H1 (cell line): ENCODE data around the gene DNAJC5G. TPM values are rescaled to one million over a fixed set of nuclear protein-coding genes. Genes with fewer than 3 reads are reported as not detected.

Experiments used
- CTCF ChIA-PET: fragments of 300-600 bp; sonication (Branson Sonifier 250); formaldehyde crosslinking; loops from one replicate; lab custom pipeline; 2021; ENCODE audit not compliant: partially characterized antibody; lab: Charles Lee
- POLR2A ChIA-PET: fragments of 300-600 bp; sonication (Branson Sonifier 250); formaldehyde crosslinking; loops from one replicate; lab custom pipeline; 2021; ENCODE audit warnings: inconsistent platforms; ENCODE audit not compliant: partially characterized antibody; lab: Charles Lee
- DNase-seq, 2 experiments: peaks; one replicate each; pipeline versions ENCODE4 v3.0.0 to v3.0.0-alpha.2; 2010 to 2022; ENCODE audit warnings: low spot score in 2 of 2, low read depth in 1 of 2, mixed read lengths in 1 of 2
- FAIRE-seq: peaks from 2 replicates; lab custom pipeline; 2011; peaks lifted over from hg19 to GRCh38; lab: Jason Lieb, UNC
- H2AFZ ChIP-seq: 2 replicates; pipeline ENCODE4 v1.8.1; 2012; ENCODE audit warnings: low read length, inconsistent platforms
- H2AK5ac ChIP-seq: 2 replicates; pipeline ENCODE4 v1.6.1; 2013; ENCODE audit warnings: low read depth, low read length
- H2BK120ac ChIP-seq: replicated peaks from 2 replicates; pipeline ENCODE3; 2013; ENCODE audit warnings: low read depth, low read length, inconsistent platforms
- H2BK12ac ChIP-seq: 2 replicates; pipeline ENCODE4 v1.6.1; 2013; ENCODE audit warnings: low read depth, low read length
- H2BK15ac ChIP-seq: 2 replicates; pipeline ENCODE4 v1.6.1; 2013; ENCODE audit warnings: low read length
- H2BK20ac ChIP-seq: 2 replicates; pipeline ENCODE4 v1.6.1; 2013; ENCODE audit warnings: low read length
- H2BK5ac ChIP-seq: 2 replicates; pipeline ENCODE4 v1.6.1; 2013; ENCODE audit warnings: low read depth, low read length
- H3K14ac ChIP-seq: 2 replicates; pipeline ENCODE4 v1.6.1; 2013; ENCODE audit warnings: inconsistent platforms; ENCODE audit not compliant: insufficient read length
- H3K18ac ChIP-seq: 2 replicates; pipeline ENCODE4 v1.6.1; 2013; ENCODE audit warnings: low read length; ENCODE audit errors: extremely low read depth
- H3K23ac ChIP-seq: 2 replicates; pipeline ENCODE4 v1.6.1; 2013; ENCODE audit warnings: inconsistent platforms; ENCODE audit not compliant: insufficient read length
- H3K23me2 ChIP-seq: 2 replicates; pipeline ENCODE4 v1.6.1; 2013; ENCODE audit warnings: low read depth, low read length
- H3K27ac ChIP-seq: 2 replicates; pipeline ENCODE4 v1.6.1; 2011; ENCODE audit warnings: low read depth, low read length, inconsistent platforms
- H3K27me3 ChIP-seq, 4 experiments: replicated peaks in 1 of 4; 1 replicate in 1 of 4; 2 replicates in 3 of 4; pipeline versions ENCODE4 v1.6.1 to v1.8.1; 2011 to 2013; ENCODE audit warnings: low read length in 3 of 4, mild to moderate bottlenecking in 3 of 4, inconsistent platforms in 2 of 4, mixed read lengths in 2 of 4, moderate library complexity in 1 of 4; ENCODE audit not compliant: control insufficient read depth in 3 of 4, insufficient read depth in 3 of 4; ENCODE audit errors: extremely low read depth in 1 of 4
- H3K36me3 ChIP-seq, 4 experiments: 2 replicates each; pipeline versions ENCODE4 v1.6.1 to v1.8.1; 2011 to 2013; ENCODE audit warnings: mild to moderate bottlenecking in 4 of 4, low read length in 3 of 4, moderate library complexity in 2 of 4, control low read depth in 1 of 4, inconsistent platforms in 1 of 4; ENCODE audit not compliant: insufficient read depth in 4 of 4, control insufficient read depth in 2 of 4
- H3K4ac ChIP-seq: replicated peaks from 2 replicates; pipeline ENCODE3; 2013; ENCODE audit warnings: low read length, low read depth, mixed read lengths, inconsistent platforms; ENCODE audit not compliant: insufficient read length
- H3K4me1 ChIP-seq, 4 experiments: replicated peaks in 1 of 4; 1 replicate in 1 of 4; 2 replicates in 3 of 4; pipeline versions ENCODE4 v1.6.1 to v1.8.1; 2011 to 2013; ENCODE audit warnings: low read length in 3 of 4, inconsistent platforms in 2 of 4, mixed read lengths in 1 of 4; ENCODE audit not compliant: insufficient read depth in 4 of 4, control insufficient read depth in 3 of 4
- H3K4me2 ChIP-seq, 2 experiments: 2 replicates each; pipeline versions ENCODE4 v1.6.1 to v1.8.1; 2011 to 2013; ENCODE audit warnings: low read depth in 2 of 2, low read length in 2 of 2, control low read depth in 1 of 2, inconsistent platforms in 1 of 2, mild to moderate bottlenecking in 1 of 2; ENCODE audit not compliant: insufficient read depth in 1 of 2
- H3K4me3 ChIP-seq, 4 experiments: fragments of 200-600, 300-600 bp in 1 of 4; sonication (generic), shearing (Covaris generic), sonication (Bioruptor Twin) in 1 of 4; 2 replicates each; pipeline versions ENCODE4 v1.5.1 to v1.8.1; 2011 to 2016; ENCODE audit warnings: low read length in 4 of 4, low read depth in 3 of 4, control low read depth in 2 of 4, inconsistent platforms in 2 of 4, mild to moderate bottlenecking in 2 of 4, mixed read lengths in 1 of 4, moderate library complexity in 1 of 4; ENCODE audit not compliant: insufficient read depth in 2 of 4; ENCODE audit errors: extremely low read depth in 1 of 4
- H3K56ac ChIP-seq: replicated peaks from 2 replicates; pipeline ENCODE3; 2013; ENCODE audit warnings: low read depth, mild to moderate bottlenecking, mixed read lengths, low read length, inconsistent platforms; ENCODE audit not compliant: insufficient read length
- H3K79me1 ChIP-seq: 2 replicates; pipeline ENCODE4 v1.6.1; 2013; ENCODE audit warnings: low read depth, low read length, control low read depth
- H3K79me2 ChIP-seq, 2 experiments: 2 replicates each; pipeline versions ENCODE4 v1.6.1 to v1.8.1; 2012 to 2013; ENCODE audit warnings: low read length in 2 of 2, mild to moderate bottlenecking in 2 of 2, inconsistent platforms in 1 of 2; ENCODE audit not compliant: insufficient read depth in 2 of 2, control insufficient read depth in 1 of 2
- H3K9ac ChIP-seq, 4 experiments: replicated peaks in 1 of 4; 1 replicate in 1 of 4; 2 replicates in 3 of 4; pipeline versions ENCODE4 v1.6.1 to v1.8.1; 2011 to 2013; ENCODE audit warnings: low read depth in 3 of 4, low read length in 3 of 4, control low read depth in 2 of 4, mild to moderate bottlenecking in 2 of 4, moderate library complexity in 2 of 4, inconsistent platforms in 1 of 4; ENCODE audit errors: extremely low read depth in 1 of 4
- H3K9me3 ChIP-seq, 2 experiments: 2 replicates each; pipeline versions ENCODE4 v1.6.1 to v1.8.1; 2012 to 2013; ENCODE audit warnings: mild to moderate bottlenecking in 2 of 2, moderate library complexity in 2 of 2, control low read depth in 1 of 2, inconsistent platforms in 1 of 2, low read depth in 1 of 2, low read length in 1 of 2, mixed read lengths in 1 of 2; ENCODE audit not compliant: insufficient read depth in 2 of 2
- H4K20me1 ChIP-seq, 2 experiments: replicated peaks in 1 of 2; 2 replicates each; pipeline versions ENCODE3 to v1.8.1; 2011 to 2013; ENCODE audit warnings: inconsistent platforms in 2 of 2, low read length in 2 of 2, mild to moderate bottlenecking in 1 of 2; ENCODE audit not compliant: insufficient read depth in 2 of 2, control insufficient read depth in 1 of 2
- H4K5ac ChIP-seq: 2 replicates; pipeline ENCODE4 v1.6.1; 2013; ENCODE audit warnings: low read length, low read depth, mixed read lengths, inconsistent platforms; ENCODE audit not compliant: insufficient read length
- H4K8ac ChIP-seq: 2 replicates; pipeline ENCODE4 v1.8.0; 2013; ENCODE audit warnings: mild to moderate bottlenecking, moderate library complexity, low read length, inconsistent platforms; ENCODE audit not compliant: insufficient read depth; ENCODE audit errors: extremely low read depth
- H4K91ac ChIP-seq: replicated peaks from 2 replicates; pipeline ENCODE3; 2013; ENCODE audit warnings: low read length, mixed read lengths, inconsistent platforms; ENCODE audit not compliant: insufficient read length
- CBX5 ChIP-seq: fragments of 300-800, 300-1000 bp; sonication (generic); IDR thresholded peaks from 2 replicates; pipeline ENCODE4 v1.7.1; 2016; ENCODE audit warnings: antibody characterized with exemption, low read length, low read depth
- CREB1 ChIP-seq: IDR thresholded peaks from 2 replicates; pipeline ENCODE4 v1.6.1; 2012; ENCODE audit warnings: inconsistent platforms
- E2F6 ChIP-seq: IDR thresholded peaks from 2 replicates; pipeline ENCODE4 v1.6.1; 2012; ENCODE audit warnings: inconsistent platforms
- HDAC2 ChIP-seq, 2 experiments: fragments of 300-600 bp in 1 of 2; sonication (generic) in 1 of 2; IDR thresholded peaks; 2 replicates each; pipeline ENCODE4 v1.6.1; 2011 to 2012; ENCODE audit warnings: low read depth in 2 of 2, low read length in 2 of 2, mild to moderate bottlenecking in 2 of 2, moderate library complexity in 2 of 2, borderline replicate concordance in 1 of 2, inconsistent platforms in 1 of 2
- JUN ChIP-seq: IDR thresholded peaks from 2 replicates; pipeline ENCODE4 v1.6.1; 2011; ENCODE audit warnings: low read depth, mild to moderate bottlenecking, improper control_type of control experiment, low read length
- KDM5A ChIP-seq: fragments of 200-600 bp; IDR thresholded peaks from 2 replicates; pipeline ENCODE4 v1.7.1; 2012; ENCODE audit warnings: mild to moderate bottlenecking, low read length, inconsistent platforms, mixed read lengths
- MAFK ChIP-seq: IDR thresholded peaks from 2 replicates; pipeline ENCODE4 v1.6.1; 2012; ENCODE audit warnings: low read depth, mild to moderate bottlenecking, improper control_type of control experiment, low read length
- MAX ChIP-seq: IDR thresholded peaks from 2 replicates; pipeline ENCODE4 v1.6.1; 2012; ENCODE audit warnings: inconsistent platforms
- RNF2 ChIP-seq: fragments of 200-900, 300-1000 bp; sonication (generic); IDR thresholded peaks from 2 replicates; pipeline ENCODE4 v1.7.1; 2016; ENCODE audit warnings: borderline replicate concordance, low read depth, mild to moderate bottlenecking, antibody characterized with exemption, low read length; ENCODE audit not compliant: poor library complexity, severe bottlenecking; ENCODE audit errors: missing control alignments
- USF2 ChIP-seq: IDR thresholded peaks from 2 replicates; pipeline ENCODE4 v1.6.1; 2011; ENCODE audit warnings: low read length, improper control_type of control experiment
- WGBS, 2 experiments: shearing (Covaris generic) in 1 of 2; methylation state at CpG; one replicate each; pipeline versions ENCODE4 v1.1.6 to v1.1.7; 2013 to 2015; ENCODE audit warnings: low lambda C conversion rate in 2 of 2, mixed read lengths in 2 of 2, inconsistent platforms in 1 of 2, low coverage in 1 of 2, missing lambda C conversion rate in 1 of 2; ENCODE audit not compliant: insufficient replicate concordance in 2 of 2, insufficient coverage in 1 of 2, insufficient read length in 1 of 2; ENCODE audit errors: extremely low coverage in 1 of 2, missing lambda C conversion rate in 1 of 2; 5-methylcytosine and 5-hydroxymethylcytosine counted together
- polyA plus RNA-seq, 7 experiments: library from polyadenylated mRNA; depleted of rRNA in 3 of 7; stranded (reverse) in 5 of 7; unstranded in 2 of 7; fragments of >200 nt in 5 of 7; fragments of 200-250 nt in 2 of 7; gene quantifications; 1 replicate in 5 of 7; 2 replicates in 1 of 7; 4 replicates in 1 of 7; pipeline versions ENCODE4 v1.2.1 to v1.2.3, GENCODE V29; 2011 to 2013; ENCODE audit warnings: missing spikeins in 2 of 7, mixed read lengths in 2 of 7
- total RNA-seq: library from RNA; stranded (reverse); fragmentation: NEBNext Ultra II Directional; extraction: Animal tissue kit (Norgen Biotek cat#: 25700); gene quantifications from 2 replicates; pipeline ENCODE4 v1.2.1, GENCODE V29; 2021

DNAJC5G gene
- total and polyA plus RNA-seq, 2 of the 8 experiments (the other 6 are each of a cell fraction or from before 2014, with no cell fraction given): 0.83 to 1.4 TPM

GRCh38 chr2:27233341-27233740 is 41.9 kb upstream of the DNAJC5G start:
- peaks cover 61 to 89% (median 79%) of the 10 kb centered on the region in 4 experiments for H3K36me3 ChIP-seq
- no peak overlapping the region for H3K4me2 ChIP-seq
- TF ChIP-seq KDM5A (no peak), CBX5 (no peak), MAFK (no peak), JUN (no peak), HDAC2 (IDR thresholded peaks at IDR 0.05; ENCODE audit: borderline replicate concordance in 1 of 2, low read depth in 2 of 2, low read length in 2 of 2) (no peak), USF2 (no peak), RNF2 (no peak), MAX (no peak), E2F6 (no peak), CREB1 (no peak)

More at GRCh38 chr2:27233341-27233740, 41.9 kb upstream of the DNAJC5G start:
- Histone ChIP-seq H3K23ac (no peak overlapping the region), H4K20me1 (peaks cover 2 to 12% of the 10 kb centered on the region in 2 experiments), H3K9ac (no peak overlapping the region), H2AFZ (no peak overlapping the region), H3K18ac (no peak overlapping the region), H4K8ac (no peak overlapping the region; the same call in 1 of the 2 replicates), H3K4ac (no peak overlapping the region), H4K5ac (no peak overlapping the region), H2BK12ac (no peak overlapping the region), H2BK20ac (no peak overlapping the region), H3K79me2 (no peaks in the 10 kb centered on the region), H3K79me1 (no peaks in the 10 kb centered on the region), H3K14ac (no peak overlapping the region), H3K4me1 (no peaks in the 10 kb centered on the region), H2BK5ac (no peak overlapping the region), H2BK120ac (no peak overlapping the region), H3K27ac (no peak overlapping the region), H3K27me3 (no peaks in the 10 kb centered on the region), H2AK5ac (no peak overlapping the region), H3K56ac (no peak overlapping the region), H3K23me2 (no peaks in the 10 kb centered on the region), H3K4me3 (no peak overlapping the region), H4K91ac (no peak overlapping the region), H2BK15ac (no peak overlapping the region), H3K9me3 (no peaks in the 10 kb centered on the region)
- 93% methylated on average over 14 of the region's 14 CpGs; no CpG with 5 or more reads in 1 of the 2 experiments for WGBS, 2 experiments
- DNase-seq: no peak
- ChIA-PET POLR2A (interaction anchor here (0.6 to 32.6 kb wide), 9 partner anchors 5 to 136 kb away, joined by 3 to 835 read pairs (median 3); partner anchors contain the start of genes CAD, MPV17 and TRIM54), CTCF (interaction anchor here (0.6 to 6.9 kb wide), 11 partner anchors 10 to 134 kb away, joined by 3 to 55 read pairs (median 4); partner anchors contain the start of gene TRIM54)
- no peak for FAIRE-seq
